MM.1S (cell line): ENCODE results near the gene DNMT3A.

Source experiments
- DNase-seq: peaks from one replicate; pipeline ENCODE4 v3.0.0-alpha.2; 2015
- H2AFZ ChIP-seq: fragments of 300-600 bp; sonication (generic); 2 replicates; pipeline ENCODE4 v1.6.0; 2016; ENCODE audit warnings: antibody characterized with exemption, low read length
- H3F3A ChIP-seq: fragments of 300-600 bp; sonication (generic); 2 replicates; pipeline ENCODE4 v1.6.1; 2016; ENCODE audit warnings: mild to moderate bottlenecking, antibody characterized with exemption, low read length, moderate library complexity, mixed read lengths; ENCODE audit not compliant: insufficient read depth
- H3K27ac ChIP-seq: fragments of 300-600 bp; sonication (generic); 2 replicates; pipeline ENCODE4 v1.5.1; 2016; ENCODE audit warnings: mild to moderate bottlenecking, low read length
- H3K27me3 ChIP-seq: fragments of 300-600 bp; sonication (generic); replicated peaks from 2 replicates; pipeline ENCODE4 v1.6.0; 2016; ENCODE audit warnings: low read length; ENCODE audit not compliant: insufficient read depth
- H3K36me3 ChIP-seq: fragments of 300-600 bp; sonication (generic); replicated peaks from 2 replicates; pipeline ENCODE4 v1.6.1; 2016; ENCODE audit warnings: mild to moderate bottlenecking, low read length, mixed read lengths; ENCODE audit not compliant: insufficient read depth
- H3K4me1 ChIP-seq: fragments of 300-600 bp; sonication (generic); 2 replicates; pipeline ENCODE4 v1.6.1; 2016; ENCODE audit warnings: low read length, mixed read lengths
- H3K4me2 ChIP-seq: fragments of 300-600 bp; sonication (generic); 2 replicates; pipeline ENCODE4 v1.6.0; 2016; ENCODE audit warnings: low read depth, low read length
- H3K4me3 ChIP-seq: fragments of 300-600 bp; sonication (generic); 2 replicates; pipeline ENCODE4 v1.5.1; 2016; ENCODE audit warnings: low read length, mixed read lengths
- H3K79me2 ChIP-seq: fragments of 300-600 bp; sonication (generic); 2 replicates; pipeline ENCODE4 v1.6.1; 2016; ENCODE audit warnings: mixed run types, low read length, mixed read lengths
- H3K9ac ChIP-seq: fragments of 300-600 bp; sonication (generic); 2 replicates; pipeline ENCODE4 v1.6.1; 2016; ENCODE audit warnings: low read length, mixed read lengths
- H3K9me2 ChIP-seq: fragments of 300-600 bp; sonication (generic); replicated peaks from 2 replicates; pipeline ENCODE4 v1.6.1; 2016; ENCODE audit warnings: mild to moderate bottlenecking, low read length, mixed read lengths; ENCODE audit not compliant: insufficient read depth
- H3K9me3 ChIP-seq: fragments of 300-600 bp; sonication (generic); replicated peaks from 2 replicates; pipeline ENCODE4 v1.6.1; 2016; ENCODE audit warnings: mild to moderate bottlenecking, low read length, mixed read lengths; ENCODE audit not compliant: insufficient read depth
- H4K20me1 ChIP-seq: fragments of 300-600 bp; sonication (generic); 2 replicates; pipeline ENCODE4 v1.6.1; 2016; ENCODE audit warnings: mild to moderate bottlenecking, low read length, moderate library complexity, mixed read lengths; ENCODE audit not compliant: insufficient read depth
- CTCF ChIP-seq: fragments of 300-600 bp; sonication (generic); IDR thresholded peaks from 2 replicates; pipeline ENCODE4 v1.5.1; 2016; ENCODE audit warnings: antibody characterized with exemption, low read length, mixed read lengths
- EZH2 ChIP-seq: fragments of 300-600 bp; sonication (generic); optimal IDR thresholded peaks from 2 replicates; pipeline ENCODE3; 2017; ENCODE audit warnings: low read depth, mild to moderate bottlenecking, antibody characterized with exemption, low read length, mixed read lengths
- EZH2phosphoT487 ChIP-seq: fragments of 300-600 bp; sonication (generic); IDR thresholded peaks from 2 replicates; pipeline ENCODE4 v1.6.1; 2018; ENCODE audit warnings: antibody characterized with exemption, low read length

Gene DNMT3A

GRCh38 chr2:25337276-25337675 is 4.4 kb downstream of the DNMT3A start:
- peaks cover 3% of the 10 kb centered on the region for H3K79me2 ChIP-seq
- H2AFZ ChIP-seq, result no peak overlapping the region
- no peaks in the 10 kb centered on the region for H3K9me2 ChIP-seq
- H3K9me3 ChIP-seq, result no peaks in the 10 kb centered on the region
- H4K20me1 ChIP-seq, result no peaks in the 10 kb centered on the region; the same call in 1 of the 2 replicates
- H3F3A ChIP-seq, result no peaks in the 10 kb centered on the region
- DNase-seq, result no peak
- no peaks in the 10 kb centered on the region for H3K4me1 ChIP-seq
- no peaks in the 10 kb centered on the region for H3K27me3 ChIP-seq
- TF ChIP-seq CTCF, result no peak
- TF ChIP-seq EZH2, result no peak
- TF ChIP-seq EZH2phosphoT487, result no peak
- no peak overlapping the region for H3K27ac ChIP-seq
- H3K9ac ChIP-seq, result no peak overlapping the region
- H3K36me3 ChIP-seq, result no peaks in the 10 kb centered on the region
- H3K4me2 ChIP-seq, result no peak overlapping the region
- no peak overlapping the region for H3K4me3 ChIP-seq

DNA sequence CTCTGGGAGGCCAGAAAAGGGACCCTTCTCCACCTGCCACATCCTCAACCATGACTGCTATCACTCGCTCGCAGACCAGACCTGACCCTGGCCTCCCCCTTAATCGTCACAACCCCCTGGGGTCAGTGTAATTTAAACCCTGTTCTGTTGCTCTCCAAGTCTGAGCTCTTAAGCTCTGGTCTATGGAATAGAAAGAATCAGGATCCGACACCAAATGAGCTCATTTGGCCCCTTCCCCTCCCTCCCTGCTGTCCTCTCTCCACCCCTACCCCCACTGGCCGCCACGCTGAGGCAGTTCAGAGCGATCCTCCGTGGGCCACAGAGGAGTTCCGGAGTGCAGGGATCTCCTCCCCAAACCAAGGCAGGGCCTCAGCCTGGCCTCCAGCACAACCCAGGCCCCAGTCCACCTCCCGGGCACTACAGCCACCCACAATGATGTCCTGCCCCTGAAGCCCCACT is 5.3 kb downstream of the DNMT3A start:
- Histone ChIP-seq H2AFZ (no peak overlapping the region), H3K4me2 (no peak overlapping the region), H3K4me1 (no peaks in the 10 kb centered on the region), H3K9ac (no peak overlapping the region), H3F3A (no peaks in the 10 kb centered on the region), H3K27ac (no peak overlapping the region), H4K20me1 (no peaks in the 10 kb centered on the region; the same call in 1 of the 2 replicates), H3K27me3 (no peaks in the 10 kb centered on the region), H3K4me3 (no peak overlapping the region), H3K36me3 (no peaks in the 10 kb centered on the region), H3K9me3 (no peaks in the 10 kb centered on the region), H3K9me2 (no peaks in the 10 kb centered on the region), H3K79me2 (peaks cover 3% of the 10 kb centered on the region)
- no peak for TF ChIP-seq CTCF
- TF ChIP-seq EZH2, result no peak
- no peak for TF ChIP-seq EZH2phosphoT487
- no peak for DNase-seq

- no peak for DNase-seq
- no peak overlapping the region for H3K4me2 ChIP-seq
- no peaks in the 10 kb centered on the region; the same call in 1 of the 2 replicates for H4K20me1 ChIP-seq
- no peak overlapping the region for H3K4me3 ChIP-seq
- H3K4me1 ChIP-seq, result no peaks in the 10 kb centered on the region
- no peak for TF ChIP-seq CTCF
- no peak for TF ChIP-seq EZH2phosphoT487
- no peak for TF ChIP-seq EZH2
- H3K9me2 ChIP-seq, result no peaks in the 10 kb centered on the region
- H3K9ac ChIP-seq, result no peak overlapping the region
- no peaks in the 10 kb centered on the region for H3K36me3 ChIP-seq
- no peaks in the 10 kb centered on the region for H3F3A ChIP-seq
- no peak overlapping the region for H2AFZ ChIP-seq
- no peaks in the 10 kb centered on the region for H3K9me3 ChIP-seq
- H3K79me2 ChIP-seq, result peaks cover 3% of the 10 kb centered on the region
- no peaks in the 10 kb centered on the region for H3K27me3 ChIP-seq
- no peak overlapping the region for H3K27ac ChIP-seq
Measured at GRCh38 chr2:25335971-25336370, 5.8 kb downstream of the DNMT3A start.
